Upper lobe of right lung (tissue), 1 donor: ENCODE results near the gene R3HDM2. TPM values are rescaled to one million over a fixed set of nuclear protein-coding genes. Genes with fewer than 3 reads are reported as not detected.

Experiments used
- ATAC-seq: fragments of 200-7000 bp; cut with Tn5 transposase; one replicate; pipeline ENCODE4 v1.9.1; 2020; ENCODE audit warnings: mild to moderate bottlenecking, moderate library complexity
- DNase-seq: peaks from one replicate; pipeline ENCODE4 v3.0.0-alpha.2; 2020
- H3K27ac ChIP-seq: fragments of 200-600 bp; one replicate; pipeline ENCODE4 v1.8.0; 2022
- H3K27me3 ChIP-seq: fragments of 200-600 bp; one replicate; pipeline ENCODE4 v1.8.0; 2022; ENCODE audit warnings: mild to moderate bottlenecking
- H3K36me3 ChIP-seq: fragments of 200-600 bp; one replicate; pipeline ENCODE4 v1.8.0; 2022
- H3K4me1 ChIP-seq: fragments of 200-600 bp; one replicate; pipeline ENCODE4 v1.8.0; 2022
- H3K4me3 ChIP-seq: fragments of 200-600 bp; one replicate; pipeline ENCODE4 v1.8.0; 2022; ENCODE audit warnings: mild to moderate bottlenecking
- H3K9me3 ChIP-seq: fragments of 200-600 bp; one replicate; pipeline ENCODE4 v1.8.0; 2022
- intact Hi-C: fragments of 100-400 bp; cut with DNase I; formaldehyde crosslinking; loops from one replicate; pipeline ENCODE4 v1.11.0; 2022
- total RNA-seq: library from RNA; stranded (reverse); fragmentation: NEBNext Ultra II Directional; extraction: Animal tissue kit (Norgen Biotek cat#: 25700); gene quantifications from one replicate; pipeline ENCODE4 v1.2.1, GENCODE V29; 2021
- TF ChIP-seq, protein P1 (sequence below): fragments of 200-600 bp; IDR thresholded peaks from one replicate; pipeline ENCODE4 v1.8.0; 2022; ENCODE audit warnings: antibody characterized with exemption
- donor health status: DM: no; HTN: yes; CAD: no; lungs with severe emphysema.

The R3HDM2 gene
- total RNA-seq, 1 donor from 2014 or later = 81.0 TPM

- H3K4me3 ChIP-seq = no peak overlapping the region
- no peak overlapping the region for H3K27ac ChIP-seq
- no peaks in the 10 kb centered on the region for H3K27me3 ChIP-seq
- H3K4me1 ChIP-seq = no peaks in the 10 kb centered on the region
- no peak for ATAC-seq
- TF ChIP-seq, protein P1, sequence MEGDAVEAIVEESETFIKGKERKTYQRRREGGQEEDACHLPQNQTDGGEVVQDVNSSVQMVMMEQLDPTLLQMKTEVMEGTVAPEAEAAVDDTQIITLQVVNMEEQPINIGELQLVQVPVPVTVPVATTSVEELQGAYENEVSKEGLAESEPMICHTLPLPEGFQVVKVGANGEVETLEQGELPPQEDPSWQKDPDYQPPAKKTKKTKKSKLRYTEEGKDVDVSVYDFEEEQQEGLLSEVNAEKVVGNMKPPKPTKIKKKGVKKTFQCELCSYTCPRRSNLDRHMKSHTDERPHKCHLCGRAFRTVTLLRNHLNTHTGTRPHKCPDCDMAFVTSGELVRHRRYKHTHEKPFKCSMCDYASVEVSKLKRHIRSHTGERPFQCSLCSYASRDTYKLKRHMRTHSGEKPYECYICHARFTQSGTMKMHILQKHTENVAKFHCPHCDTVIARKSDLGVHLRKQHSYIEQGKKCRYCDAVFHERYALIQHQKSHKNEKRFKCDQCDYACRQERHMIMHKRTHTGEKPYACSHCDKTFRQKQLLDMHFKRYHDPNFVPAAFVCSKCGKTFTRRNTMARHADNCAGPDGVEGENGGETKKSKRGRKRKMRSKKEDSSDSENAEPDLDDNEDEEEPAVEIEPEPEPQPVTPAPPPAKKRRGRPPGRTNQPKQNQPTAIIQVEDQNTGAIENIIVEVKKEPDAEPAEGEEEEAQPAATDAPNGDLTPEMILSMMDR = no peak
- H3K9me3 ChIP-seq = no peaks in the 10 kb centered on the region
- intact Hi-C loops = no loop called here
- DNase-seq = no peak
- peaks cover under 1% of the 10 kb centered on the region for H3K36me3 ChIP-seq
Measured at GRCh38 chr12:57332646-57333312, 98.1 kb downstream of the R3HDM2 start.

- DNase-seq (no peak), ATAC-seq (peak; percentile 51)
- no peak overlapping the region for H3K4me3 ChIP-seq
- no peaks in the 10 kb centered on the region for H3K9me3 ChIP-seq
- TF ChIP-seq, protein P1 = no peak
- intact Hi-C loops = no loop called here
- no peaks in the 10 kb centered on the region for H3K27me3 ChIP-seq
- H3K4me1 ChIP-seq = no peaks in the 10 kb centered on the region
- no peak overlapping the region for H3K27ac ChIP-seq
- H3K36me3 ChIP-seq = peaks cover 5% of the 10 kb centered on the region
Measured at GRCh38 chr12:57330992-57331391, 99.9 kb downstream of the R3HDM2 start.

- Histone ChIP-seq H3K27ac (no peak overlapping the region), H3K27me3 (no peaks in the 10 kb centered on the region), H3K4me1 (no peaks in the 10 kb centered on the region), H3K4me3 (no peak overlapping the region), H3K36me3 (peaks cover 5% of the 10 kb centered on the region), H3K9me3 (no peaks in the 10 kb centered on the region)
- intact Hi-C loops = no loop called here
- TF ChIP-seq, protein P1 = no peak
- ATAC-seq (no peak), DNase-seq (no peak)
Measured at GRCh38 chr12:57329219-57329618, 101.6 kb downstream of the R3HDM2 start.

- Histone ChIP-seq H3K36me3 (peaks cover 5% of the 10 kb centered on the region), H3K4me1 (no peaks in the 10 kb centered on the region), H3K27me3 (no peaks in the 10 kb centered on the region), H3K27ac (no peak overlapping the region), H3K9me3 (no peaks in the 10 kb centered on the region), H3K4me3 (no peak overlapping the region)
- no peak for ATAC-seq
- DNase-seq = no peak
- TF ChIP-seq, protein P1 = no peak
- intact Hi-C loops = no loop called here
Measured at GRCh38 chr12:57325395-57325794, 105.4 kb downstream of the R3HDM2 start.

DNA sequence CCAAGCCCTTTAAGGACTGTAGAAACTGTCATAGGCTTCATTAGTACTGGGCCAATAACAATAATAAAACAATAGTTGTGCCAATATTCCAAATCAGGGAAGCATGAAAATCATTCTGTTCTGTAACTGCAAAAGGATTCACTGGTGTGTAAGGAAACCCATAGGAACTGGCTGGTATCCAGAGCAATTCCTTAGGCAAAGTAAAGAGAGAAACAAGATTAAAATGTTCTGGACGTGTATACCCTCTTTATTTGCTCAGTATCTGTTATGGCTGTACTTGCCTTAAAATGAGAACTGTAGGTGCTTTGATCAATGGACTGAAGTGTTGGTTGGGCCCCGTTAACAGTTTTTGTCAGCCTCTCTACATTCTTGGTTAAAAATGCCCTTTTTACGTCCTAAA is 107.4 kb downstream of the R3HDM2 start:
- DNase-seq = no peak
- intact Hi-C loops = no loop called here

More for the DNA sequence above, 107.4 kb downstream of the R3HDM2 start:
- no peaks in the 10 kb centered on the region for H3K4me1 ChIP-seq
- peaks cover 5% of the 10 kb centered on the region for H3K36me3 ChIP-seq
- no peaks in the 10 kb centered on the region for H3K27me3 ChIP-seq
- no peak overlapping the region for H3K4me3 ChIP-seq
- no peak overlapping the region for H3K27ac ChIP-seq
- ATAC-seq = no peak
- TF ChIP-seq, protein P1 = no peak
- no peaks in the 10 kb centered on the region for H3K9me3 ChIP-seq
